H1 (cell line): ENCODE results near the gene CEMP1. TPM values are rescaled to one million over a fixed set of nuclear protein-coding genes. Genes with fewer than 3 reads are reported as not detected.

Experiments used
- CTCF ChIA-PET: fragments of 300-600 bp; sonication (Branson Sonifier 250); formaldehyde crosslinking; loops from one replicate; lab custom pipeline; 2021; ENCODE audit not compliant: partially characterized antibody; lab: Charles Lee
- POLR2A ChIA-PET: fragments of 300-600 bp; sonication (Branson Sonifier 250); formaldehyde crosslinking; loops from one replicate; lab custom pipeline; 2021; ENCODE audit warnings: inconsistent platforms; ENCODE audit not compliant: partially characterized antibody; lab: Charles Lee
- DNase-seq, 2 experiments: peaks; one replicate each; pipeline versions ENCODE4 v3.0.0 to v3.0.0-alpha.2; 2010 to 2022; ENCODE audit warnings: low spot score in 2 of 2, low read depth in 1 of 2, mixed read lengths in 1 of 2
- FAIRE-seq: peaks from 2 replicates; lab custom pipeline; 2011; peaks lifted over from hg19 to GRCh38; lab: Jason Lieb, UNC
- H2AFZ ChIP-seq: 2 replicates; pipeline ENCODE4 v1.8.1; 2012; ENCODE audit warnings: low read length, inconsistent platforms
- H2AK5ac ChIP-seq: 2 replicates; pipeline ENCODE4 v1.6.1; 2013; ENCODE audit warnings: low read depth, low read length
- H2BK120ac ChIP-seq: replicated peaks from 2 replicates; pipeline ENCODE3; 2013; ENCODE audit warnings: low read depth, low read length, inconsistent platforms
- H2BK12ac ChIP-seq: 2 replicates; pipeline ENCODE4 v1.6.1; 2013; ENCODE audit warnings: low read depth, low read length
- H2BK15ac ChIP-seq: 2 replicates; pipeline ENCODE4 v1.6.1; 2013; ENCODE audit warnings: low read length
- H2BK20ac ChIP-seq: 2 replicates; pipeline ENCODE4 v1.6.1; 2013; ENCODE audit warnings: low read length
- H2BK5ac ChIP-seq: 2 replicates; pipeline ENCODE4 v1.6.1; 2013; ENCODE audit warnings: low read depth, low read length
- H3K14ac ChIP-seq: 2 replicates; pipeline ENCODE4 v1.6.1; 2013; ENCODE audit warnings: inconsistent platforms; ENCODE audit not compliant: insufficient read length
- H3K18ac ChIP-seq: 2 replicates; pipeline ENCODE4 v1.6.1; 2013; ENCODE audit warnings: low read length; ENCODE audit errors: extremely low read depth
- H3K23ac ChIP-seq: 2 replicates; pipeline ENCODE4 v1.6.1; 2013; ENCODE audit warnings: inconsistent platforms; ENCODE audit not compliant: insufficient read length
- H3K23me2 ChIP-seq: 2 replicates; pipeline ENCODE4 v1.6.1; 2013; ENCODE audit warnings: low read depth, low read length
- H3K27ac ChIP-seq: 2 replicates; pipeline ENCODE4 v1.6.1; 2011; ENCODE audit warnings: low read depth, low read length, inconsistent platforms
- H3K27me3 ChIP-seq, 4 experiments: replicated peaks in 1 of 4; 1 replicate in 1 of 4; 2 replicates in 3 of 4; pipeline versions ENCODE4 v1.6.1 to v1.8.1; 2011 to 2013; ENCODE audit warnings: low read length in 3 of 4, mild to moderate bottlenecking in 3 of 4, inconsistent platforms in 2 of 4, mixed read lengths in 2 of 4, moderate library complexity in 1 of 4; ENCODE audit not compliant: control insufficient read depth in 3 of 4, insufficient read depth in 3 of 4; ENCODE audit errors: extremely low read depth in 1 of 4
- H3K36me3 ChIP-seq, 4 experiments: 2 replicates each; pipeline versions ENCODE4 v1.6.1 to v1.8.1; 2011 to 2013; ENCODE audit warnings: mild to moderate bottlenecking in 4 of 4, low read length in 3 of 4, moderate library complexity in 2 of 4, control low read depth in 1 of 4, inconsistent platforms in 1 of 4; ENCODE audit not compliant: insufficient read depth in 4 of 4, control insufficient read depth in 2 of 4
- H3K4ac ChIP-seq: replicated peaks from 2 replicates; pipeline ENCODE3; 2013; ENCODE audit warnings: low read length, low read depth, mixed read lengths, inconsistent platforms; ENCODE audit not compliant: insufficient read length
- H3K4me1 ChIP-seq, 4 experiments: replicated peaks in 1 of 4; 1 replicate in 1 of 4; 2 replicates in 3 of 4; pipeline versions ENCODE4 v1.6.1 to v1.8.1; 2011 to 2013; ENCODE audit warnings: low read length in 3 of 4, inconsistent platforms in 2 of 4, mixed read lengths in 1 of 4; ENCODE audit not compliant: insufficient read depth in 4 of 4, control insufficient read depth in 3 of 4
- H3K4me2 ChIP-seq, 2 experiments: 2 replicates each; pipeline versions ENCODE4 v1.6.1 to v1.8.1; 2011 to 2013; ENCODE audit warnings: low read depth in 2 of 2, low read length in 2 of 2, control low read depth in 1 of 2, inconsistent platforms in 1 of 2, mild to moderate bottlenecking in 1 of 2; ENCODE audit not compliant: insufficient read depth in 1 of 2
- H3K4me3 ChIP-seq, 4 experiments: fragments of 200-600, 300-600 bp in 1 of 4; sonication (generic), shearing (Covaris generic), sonication (Bioruptor Twin) in 1 of 4; 2 replicates each; pipeline versions ENCODE4 v1.5.1 to v1.8.1; 2011 to 2016; ENCODE audit warnings: low read length in 4 of 4, low read depth in 3 of 4, control low read depth in 2 of 4, inconsistent platforms in 2 of 4, mild to moderate bottlenecking in 2 of 4, mixed read lengths in 1 of 4, moderate library complexity in 1 of 4; ENCODE audit not compliant: insufficient read depth in 2 of 4; ENCODE audit errors: extremely low read depth in 1 of 4
- H3K56ac ChIP-seq: replicated peaks from 2 replicates; pipeline ENCODE3; 2013; ENCODE audit warnings: low read depth, mild to moderate bottlenecking, mixed read lengths, low read length, inconsistent platforms; ENCODE audit not compliant: insufficient read length
- H3K79me1 ChIP-seq: 2 replicates; pipeline ENCODE4 v1.6.1; 2013; ENCODE audit warnings: low read depth, low read length, control low read depth
- H3K79me2 ChIP-seq, 2 experiments: 2 replicates each; pipeline versions ENCODE4 v1.6.1 to v1.8.1; 2012 to 2013; ENCODE audit warnings: low read length in 2 of 2, mild to moderate bottlenecking in 2 of 2, inconsistent platforms in 1 of 2; ENCODE audit not compliant: insufficient read depth in 2 of 2, control insufficient read depth in 1 of 2
- H3K9ac ChIP-seq, 4 experiments: replicated peaks in 1 of 4; 1 replicate in 1 of 4; 2 replicates in 3 of 4; pipeline versions ENCODE4 v1.6.1 to v1.8.1; 2011 to 2013; ENCODE audit warnings: low read depth in 3 of 4, low read length in 3 of 4, control low read depth in 2 of 4, mild to moderate bottlenecking in 2 of 4, moderate library complexity in 2 of 4, inconsistent platforms in 1 of 4; ENCODE audit errors: extremely low read depth in 1 of 4
- H3K9me3 ChIP-seq, 2 experiments: 2 replicates each; pipeline versions ENCODE4 v1.6.1 to v1.8.1; 2012 to 2013; ENCODE audit warnings: mild to moderate bottlenecking in 2 of 2, moderate library complexity in 2 of 2, control low read depth in 1 of 2, inconsistent platforms in 1 of 2, low read depth in 1 of 2, low read length in 1 of 2, mixed read lengths in 1 of 2; ENCODE audit not compliant: insufficient read depth in 2 of 2
- H4K20me1 ChIP-seq, 2 experiments: replicated peaks in 1 of 2; 2 replicates each; pipeline versions ENCODE3 to v1.8.1; 2011 to 2013; ENCODE audit warnings: inconsistent platforms in 2 of 2, low read length in 2 of 2, mild to moderate bottlenecking in 1 of 2; ENCODE audit not compliant: insufficient read depth in 2 of 2, control insufficient read depth in 1 of 2
- H4K5ac ChIP-seq: 2 replicates; pipeline ENCODE4 v1.6.1; 2013; ENCODE audit warnings: low read length, low read depth, mixed read lengths, inconsistent platforms; ENCODE audit not compliant: insufficient read length
- H4K8ac ChIP-seq: 2 replicates; pipeline ENCODE4 v1.8.0; 2013; ENCODE audit warnings: mild to moderate bottlenecking, moderate library complexity, low read length, inconsistent platforms; ENCODE audit not compliant: insufficient read depth; ENCODE audit errors: extremely low read depth
- H4K91ac ChIP-seq: replicated peaks from 2 replicates; pipeline ENCODE3; 2013; ENCODE audit warnings: low read length, mixed read lengths, inconsistent platforms; ENCODE audit not compliant: insufficient read length
- CBX8 ChIP-seq: fragments of 300-800, 300-1000 bp; sonication (generic); IDR thresholded peaks from 2 replicates; pipeline ENCODE4 v1.7.1; 2016; ENCODE audit warnings: low read depth, low read length, borderline replicate concordance
- CEBPB ChIP-seq: IDR thresholded peaks from 2 replicates; pipeline ENCODE4 v1.6.1; 2012; ENCODE audit warnings: low read depth, low read length
- E2F6 ChIP-seq: IDR thresholded peaks from 2 replicates; pipeline ENCODE4 v1.6.1; 2012; ENCODE audit warnings: inconsistent platforms
- EGR1 ChIP-seq: IDR thresholded peaks from 2 replicates; pipeline ENCODE4 v1.6.1; 2011; ENCODE audit warnings: low read depth, low read length, borderline replicate concordance
- TAF7 ChIP-seq: optimal IDR thresholded peaks from 2 replicates; pipeline ENCODE3; 2011; ENCODE audit warnings: low read depth, mild to moderate bottlenecking, inconsistent platforms, low read length, moderate library complexity, borderline replicate concordance
- WGBS, 2 experiments: shearing (Covaris generic) in 1 of 2; methylation state at CpG; one replicate each; pipeline versions ENCODE4 v1.1.6 to v1.1.7; 2013 to 2015; ENCODE audit warnings: low lambda C conversion rate in 2 of 2, mixed read lengths in 2 of 2, inconsistent platforms in 1 of 2, low coverage in 1 of 2, missing lambda C conversion rate in 1 of 2; ENCODE audit not compliant: insufficient replicate concordance in 2 of 2, insufficient coverage in 1 of 2, insufficient read length in 1 of 2; ENCODE audit errors: extremely low coverage in 1 of 2, missing lambda C conversion rate in 1 of 2; 5-methylcytosine and 5-hydroxymethylcytosine counted together
- polyA plus RNA-seq, 7 experiments: library from polyadenylated mRNA; depleted of rRNA in 3 of 7; stranded (reverse) in 5 of 7; unstranded in 2 of 7; fragments of >200 nt in 5 of 7; fragments of 200-250 nt in 2 of 7; gene quantifications; 1 replicate in 5 of 7; 2 replicates in 1 of 7; 4 replicates in 1 of 7; pipeline versions ENCODE4 v1.2.1 to v1.2.3, GENCODE V29; 2011 to 2013; ENCODE audit warnings: missing spikeins in 2 of 7, mixed read lengths in 2 of 7
- total RNA-seq: library from RNA; stranded (reverse); fragmentation: NEBNext Ultra II Directional; extraction: Animal tissue kit (Norgen Biotek cat#: 25700); gene quantifications from 2 replicates; pipeline ENCODE4 v1.2.1, GENCODE V29; 2021

CEMP1 gene
- total and polyA plus RNA-seq, 2 of the 8 experiments (the other 6 are each of a cell fraction or from before 2014, with no cell fraction given) = not detected

- no peak for DNase-seq
- no peak overlapping the region for H3K4me3 ChIP-seq
- no peak overlapping the region for H2AFZ ChIP-seq
- no peak overlapping the region for H2BK120ac ChIP-seq
- H3K4me2 ChIP-seq = no peak overlapping the region
- peaks cover 0 to 12% of the 10 kb centered on the region in 2 experiments for H4K20me1 ChIP-seq
- ChIA-PET POLR2A (interaction anchor here (5.4 kb wide), 1 partner anchor 20 kb away, joined by 44 read pairs; the partner anchor contains the start of gene ATP6V0C), CTCF (no interaction called here)
- H3K79me2 ChIP-seq = peaks cover 0 to 4% of the 10 kb centered on the region in 2 experiments; a peak in 2 of 4 replicates
- H3K79me1 ChIP-seq = no peaks in the 10 kb centered on the region
- no peaks in the 10 kb centered on the region for H3K9me3 ChIP-seq
- peaks cover 14% of the 10 kb centered on the region for H3K23me2 ChIP-seq
- H3K9ac ChIP-seq = no peak overlapping the region
- H2AK5ac ChIP-seq = no peak overlapping the region
- H3K4ac ChIP-seq = no peak overlapping the region
- WGBS, 2 experiments = 88% methylated on average over 11 of the region's 11 CpGs; no CpG with 5 or more reads in 1 of the 2 experiments
- H2BK5ac ChIP-seq = no peak overlapping the region
- H4K91ac ChIP-seq = no peak overlapping the region
- H3K27ac ChIP-seq = no peak overlapping the region
- TF ChIP-seq TAF7 (no peak), EGR1 (no peak), E2F6 (no peak), CBX8 (no peak), CEBPB (no peak)
- H2BK15ac ChIP-seq = no peak overlapping the region; the same call in 1 of the 2 replicates
- no peak overlapping the region for H4K5ac ChIP-seq
- H3K18ac ChIP-seq = no peak overlapping the region
- no peaks in the 10 kb centered on the region for H3K27me3 ChIP-seq
- H4K8ac ChIP-seq = no peak overlapping the region
- H3K56ac ChIP-seq = no peak overlapping the region
- H3K23ac ChIP-seq = no peak overlapping the region
- peaks cover 0 to 5% (median 0%) of the 10 kb centered on the region in 4 experiments; a peak in 1 of 8 replicates for H3K36me3 ChIP-seq
- no peak overlapping the region for H2BK20ac ChIP-seq
- H3K4me1 ChIP-seq = peaks cover 0 to 11% (median 7%) of the 10 kb centered on the region in 4 experiments; a peak in 4 of 7 replicates
- no peak overlapping the region for H3K14ac ChIP-seq
- H2BK12ac ChIP-seq = no peak overlapping the region
- no peak for FAIRE-seq
Measured at GRCh38 chr16:2533912-2534311, 2.7 kb upstream of the CEMP1 start.
